ENCODE data around the gene EHD4.

EHD4 gene

GRCh38 chr15:41955100-41955499 is 17.3 kb downstream of the EHD4 start:
- DNase-seq = no peak

GRCh38 chr15:41954036-41954435 is 18.3 kb downstream of the EHD4 start:
- no peak for DNase-seq

GRCh38 chr15:41952013-41952563 is 20.3 kb downstream of the EHD4 start:
- no peak for DNase-seq

GRCh38 chr15:41951571-41951970 is 20.8 kb downstream of the EHD4 start:
- no peak for DNase-seq

DNA sequence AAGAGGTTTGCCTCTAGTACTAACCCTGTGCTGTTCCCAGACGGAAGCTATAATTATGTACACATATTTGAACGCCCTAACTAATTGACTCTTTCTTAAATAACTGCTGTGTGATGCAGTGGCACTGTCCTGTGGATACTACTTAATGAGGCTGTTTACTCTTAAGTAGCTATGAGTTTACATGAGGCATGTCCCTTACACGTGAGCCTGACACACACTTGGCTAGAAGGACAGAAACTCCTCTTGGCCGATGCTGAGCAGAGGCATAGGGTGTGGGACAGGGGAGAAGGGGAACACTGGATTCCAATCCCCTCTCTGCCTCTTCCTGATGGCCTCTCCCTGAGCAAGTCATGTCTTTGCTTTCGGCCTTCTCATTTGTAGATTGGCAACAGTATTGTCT is 21.9 kb downstream of the EHD4 start:
- DNase-seq = no peak

GRCh38 chr15:41950127-41950483 is 22.3 kb downstream of the EHD4 start:
- DNase-seq = no peak

DNA sequence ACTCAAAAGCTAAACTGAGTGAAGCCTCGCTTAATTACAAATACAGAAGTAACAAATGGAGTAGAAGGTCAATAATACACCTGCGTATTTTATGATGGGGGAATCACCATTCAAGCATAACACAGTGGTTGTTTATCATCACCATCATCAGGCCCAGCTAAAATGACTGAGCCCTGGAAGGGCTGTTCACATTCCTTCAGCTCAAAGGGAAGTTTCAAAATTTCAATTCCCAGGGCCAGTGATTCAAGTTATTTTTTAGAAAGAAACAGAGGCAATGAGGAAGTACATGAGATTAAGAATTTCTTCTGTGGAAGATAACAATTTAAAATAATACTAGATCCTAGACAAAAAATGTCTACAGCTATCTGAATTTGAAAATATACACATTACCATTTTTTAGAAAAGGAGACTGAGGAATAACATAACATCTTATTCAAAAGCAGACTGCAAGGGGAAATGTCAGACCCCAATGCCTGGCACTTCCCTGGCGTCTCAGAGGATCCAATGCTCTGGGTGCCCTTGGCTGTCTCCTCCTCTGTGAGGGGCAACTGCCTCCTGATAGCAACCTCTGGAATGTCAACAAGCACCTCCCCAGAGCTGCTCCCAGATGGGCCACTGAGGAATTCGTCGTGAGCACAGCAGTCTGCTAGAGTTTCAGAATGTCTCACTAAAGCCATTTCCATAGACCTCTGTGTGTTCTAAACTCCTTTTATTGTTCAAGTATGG is 22.8 kb downstream of the EHD4 start:
- DNase-seq = no peak

GRCh38 chr15:41948490-41948889 is 23.9 kb downstream of the EHD4 start:
- DNase-seq = no peak

GRCh38 chr15:41946970-41947369 is 25.4 kb downstream of the EHD4 start:
- DNase-seq = no peak

GRCh38 chr15:41945731-41946130 is 26.6 kb downstream of the EHD4 start:
- no peak for DNase-seq

GRCh38 chr15:41945221-41945620 is 27.1 kb downstream of the EHD4 start:
- DNase-seq = no peak

- no peak for DNase-seq
Observed at GRCh38 chr15:41944313-41944940, 27.9 kb downstream of the EHD4 start.

GRCh38 chr15:41943543-41944312 is 28.6 kb downstream of the EHD4 start:
- no peak for DNase-seq

DNA sequence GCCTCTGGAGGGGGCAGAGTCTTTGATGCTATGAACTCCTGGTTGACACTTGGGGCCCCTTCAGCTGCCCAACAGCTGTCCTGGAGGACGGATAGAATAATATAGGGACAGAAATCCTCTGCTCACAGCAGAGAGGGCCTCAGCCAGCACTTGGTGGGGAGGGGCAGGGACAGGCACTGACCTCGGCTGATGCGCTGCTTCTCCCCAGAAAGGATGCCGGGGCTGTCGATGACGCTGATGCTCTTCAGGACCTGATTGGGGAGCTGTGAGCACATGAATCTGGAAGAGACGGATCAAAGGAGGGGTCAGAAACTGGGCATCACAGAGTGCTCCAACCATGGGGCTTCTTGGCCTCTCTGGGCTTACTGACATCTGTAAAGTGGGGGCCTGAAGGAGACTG is 29.5 kb downstream of the EHD4 start:
- DNase-seq = no peak

- DNase-seq = no peak
Observed at GRCh38 chr15:41941644-41942415, 30.5 kb downstream of the EHD4 start.

- DNase-seq = no peak
Observed at GRCh38 chr15:41940441-41940857, 31.9 kb downstream of the EHD4 start.

- DNase-seq = no peak
Observed at GRCh38 chr15:41939986-41940385, 32.4 kb downstream of the EHD4 start.

DNA sequence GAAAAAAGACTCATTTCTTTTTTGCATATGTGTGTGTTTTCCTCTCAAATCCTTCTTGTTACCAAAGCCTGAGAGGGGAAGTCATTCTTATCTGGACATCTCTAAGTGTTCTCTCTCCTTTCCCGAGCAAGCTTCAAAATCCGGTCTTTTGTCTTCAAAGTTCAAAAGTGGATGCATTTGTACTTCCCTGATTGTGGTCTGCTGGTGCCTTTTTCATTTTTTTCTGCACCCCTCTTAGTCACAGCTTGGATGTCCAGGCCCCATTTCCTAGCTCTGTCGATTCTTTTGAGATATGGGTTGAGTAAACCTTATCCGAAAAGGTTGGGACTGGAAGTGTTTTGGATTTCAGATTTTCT is 34.8 kb downstream of the EHD4 start:
- no peak for DNase-seq

- peak; percentile 44 for DNase-seq
Observed at GRCh38 chr15:41936649-41937567, 35.4 kb downstream of the EHD4 start.

GRCh38 chr15:41936155-41936554 is 36.2 kb downstream of the EHD4 start:
- DNase-seq = no peak

- no peak for DNase-seq
Observed at GRCh38 chr15:41935566-41936020, 36.8 kb downstream of the EHD4 start.

DNA sequence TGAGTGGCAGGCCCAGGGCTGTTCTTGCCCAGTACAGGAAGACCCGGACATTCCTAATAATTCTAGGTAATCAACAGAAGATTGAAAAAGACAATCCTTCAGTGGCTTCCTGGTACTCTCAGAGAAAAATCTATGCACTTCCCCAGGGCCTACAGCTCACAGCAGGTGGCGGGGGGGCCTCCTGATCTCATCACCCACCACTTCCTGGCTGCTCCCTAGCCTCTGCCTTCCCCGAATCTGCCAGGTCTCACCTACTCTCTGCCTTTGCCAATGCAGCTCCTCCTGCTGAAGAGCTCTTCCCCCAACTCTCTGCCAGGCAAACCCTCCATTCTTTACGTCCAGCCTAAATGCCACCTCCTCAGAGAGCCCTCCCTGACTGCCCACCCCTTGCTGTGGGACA is 37.5 kb downstream of the EHD4 start:
- DNase-seq = peak; percentile 39

All from effector CD8-positive, alpha-beta T cell (primary cell).